Measurements from ENCODE around the gene GPATCH1.

The GPATCH1 gene

DNA sequence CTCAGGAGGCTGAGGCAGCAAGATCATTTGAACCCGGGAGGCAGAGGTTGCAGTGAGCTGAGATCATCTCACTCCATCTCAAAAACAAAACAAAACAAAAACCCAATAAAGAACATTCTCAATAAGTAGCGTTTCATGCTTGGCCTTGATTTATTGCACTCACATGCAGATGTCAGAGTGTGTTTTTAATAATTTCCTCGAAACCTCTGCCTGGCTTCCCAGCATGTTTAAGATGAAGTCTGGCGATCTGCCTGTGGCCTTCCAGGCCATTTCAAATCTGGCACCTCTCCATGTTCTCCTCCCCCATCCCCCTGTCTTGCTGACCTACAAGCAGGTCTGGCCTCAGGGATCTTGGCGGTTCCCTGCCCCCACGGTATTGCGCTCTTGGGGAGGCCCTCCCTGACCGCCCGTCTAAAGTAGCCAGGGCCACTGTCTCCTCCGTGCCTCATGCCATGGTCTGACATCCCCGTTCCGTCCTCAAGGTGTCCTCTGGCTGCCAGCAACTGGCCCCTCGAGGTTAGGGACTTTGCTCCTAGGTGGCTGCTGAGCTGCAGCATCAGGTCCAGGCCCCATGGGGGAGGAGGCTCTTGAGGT is 52.6 kb downstream of the GPATCH1 start:
- Histone ChIP-seq H3K36me3 (ENCODE audit: insufficient read depth, low read length) (peaks cover 12% of the 10 kb centered on the region), H3K27ac (ENCODE audit: low read length) (no peak overlapping the region), H3K4me3 (ENCODE audit: low read depth in 1 of 2, low read length in 2 of 2) (no peak overlapping the region), H3K79me2 (ENCODE audit: insufficient read depth, low read length) (no peaks in the 10 kb centered on the region), H3K4me1 (ENCODE audit: insufficient read depth, low read length) (no peaks in the 10 kb centered on the region), H2AFZ (ENCODE audit: low read depth, low read length) (no peak overlapping the region), H4K20me1 (ENCODE audit: insufficient read depth, low read length) (no peaks in the 10 kb centered on the region), H3K27me3 (ENCODE audit: insufficient read depth, low read length, poor library complexity) (no peaks in the 10 kb centered on the region), H3K9ac (ENCODE audit: low read depth, low read length) (no peak overlapping the region), H3K9me3 (ENCODE audit: insufficient read depth, low read length, severe bottlenecking) (no peaks in the 10 kb centered on the region), H3K4me2 (ENCODE audit: insufficient read depth, low read length) (no peak overlapping the region)
- DNase-seq: no peak
- ATAC-seq (ENCODE audit: insufficient read depth, low read depth): no peak
- TF ChIP-seq EZH2 (IDR thresholded peaks at IDR 0.05; ENCODE audit: borderline replicate concordance, low read depth, low read length, severe bottlenecking) (no peak), CTCF (IDR thresholded peaks at IDR 0.05; ENCODE audit: borderline replicate concordance, extremely low read depth, low read length, poor library complexity, severe bottlenecking) (no peak)

GRCh38 chr19:33134571-33135041 is 53.6 kb downstream of the GPATCH1 start:
- Histone ChIP-seq H3K4me2 (ENCODE audit: insufficient read depth, low read length) (no peak overlapping the region), H3K9ac (ENCODE audit: low read depth, low read length) (no peak overlapping the region), H2AFZ (ENCODE audit: low read depth, low read length) (no peak overlapping the region), H4K20me1 (ENCODE audit: insufficient read depth, low read length) (no peaks in the 10 kb centered on the region), H3K36me3 (ENCODE audit: insufficient read depth, low read length) (peaks cover 9% of the 10 kb centered on the region), H3K27ac (ENCODE audit: low read length) (no peak overlapping the region), H3K4me3 (ENCODE audit: low read depth in 1 of 2, low read length in 2 of 2) (no peak overlapping the region), H3K4me1 (ENCODE audit: insufficient read depth, low read length) (no peaks in the 10 kb centered on the region), H3K79me2 (ENCODE audit: insufficient read depth, low read length) (no peaks in the 10 kb centered on the region), H3K9me3 (ENCODE audit: insufficient read depth, low read length, severe bottlenecking) (no peaks in the 10 kb centered on the region), H3K27me3 (ENCODE audit: insufficient read depth, low read length, poor library complexity) (no peaks in the 10 kb centered on the region)
- TF ChIP-seq CTCF (IDR thresholded peaks at IDR 0.05; ENCODE audit: borderline replicate concordance, extremely low read depth, low read length, poor library complexity, severe bottlenecking): no peak
- no peak for TF ChIP-seq EZH2 (IDR thresholded peaks at IDR 0.05; ENCODE audit: borderline replicate concordance, low read depth, low read length, severe bottlenecking)
- no peak for DNase-seq
- ATAC-seq (ENCODE audit: insufficient read depth, low read depth): no peak

DNA sequence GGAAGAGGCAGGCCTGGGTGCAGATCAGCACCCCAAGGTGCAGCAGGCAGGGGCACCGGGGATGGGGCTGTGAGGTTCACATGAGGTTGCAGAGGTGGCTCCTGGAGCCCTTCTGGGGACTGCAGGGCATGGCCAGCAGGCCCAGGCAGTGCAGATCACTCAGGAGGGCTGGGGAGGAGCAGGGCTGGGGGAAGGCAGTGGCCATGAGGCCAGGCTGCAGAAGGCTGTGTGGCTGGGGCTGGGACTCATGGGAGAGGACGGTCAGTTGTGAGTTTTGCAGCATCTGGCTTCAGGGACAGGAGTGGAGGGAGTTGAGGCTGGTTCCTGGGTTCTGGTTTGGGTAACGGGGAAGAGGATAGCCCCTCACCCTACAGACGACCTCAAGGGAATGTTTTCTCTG is 58.2 kb downstream of the GPATCH1 start:
- no peak for ATAC-seq (ENCODE audit: insufficient read depth, low read depth)
- Histone ChIP-seq H3K4me3 (ENCODE audit: low read depth in 1 of 2, low read length in 2 of 2) (no peak overlapping the region), H3K36me3 (ENCODE audit: insufficient read depth, low read length) (no peaks in the 10 kb centered on the region)

More for the DNA sequence above, 58.2 kb downstream of the GPATCH1 start:
- no peaks in the 10 kb centered on the region for H3K9me3 ChIP-seq (ENCODE audit: insufficient read depth, low read length, severe bottlenecking)
- H3K9ac ChIP-seq (ENCODE audit: low read depth, low read length): no peak overlapping the region
- no peaks in the 10 kb centered on the region for H3K79me2 ChIP-seq (ENCODE audit: insufficient read depth, low read length)
- DNase-seq: no peak
- H3K27me3 ChIP-seq (ENCODE audit: insufficient read depth, low read length, poor library complexity): no peaks in the 10 kb centered on the region
- no peak overlapping the region for H3K4me2 ChIP-seq (ENCODE audit: insufficient read depth, low read length)
- TF ChIP-seq CTCF (IDR thresholded peaks at IDR 0.05; ENCODE audit: borderline replicate concordance, extremely low read depth, low read length, poor library complexity, severe bottlenecking) (no peak), EZH2 (IDR thresholded peaks at IDR 0.05; ENCODE audit: borderline replicate concordance, low read depth, low read length, severe bottlenecking) (no peak)
- peaks cover 4% of the 10 kb centered on the region; the same call in 1 of the 2 replicates for H3K4me1 ChIP-seq (ENCODE audit: insufficient read depth, low read length)
- H4K20me1 ChIP-seq (ENCODE audit: insufficient read depth, low read length): no peaks in the 10 kb centered on the region
- H3K27ac ChIP-seq (ENCODE audit: low read length): no peak overlapping the region
- H2AFZ ChIP-seq (ENCODE audit: low read depth, low read length): no peak overlapping the region
